Lower leg skin (tissue), 3 donors: ENCODE results near the gene DPYSL3.

Experiments
- CTCF ChIP-seq, 3 donors: fragments of 450-650 bp; IDR thresholded peaks; one replicate each; pipeline ENCODE4 v1.5.1; 2016; ENCODE audit warnings: antibody characterized with exemption in 3 of 3, mild to moderate bottlenecking in 3 of 3, moderate library complexity in 2 of 3
- POLR2A ChIP-seq, 2 donors: fragments of 450-650 bp; IDR thresholded peaks; one replicate each; pipeline ENCODE4 v1.6.1; 2016 to 2017; ENCODE audit warnings: antibody characterized with exemption in 2 of 2, mild to moderate bottlenecking in 1 of 2, moderate library complexity in 1 of 2

GRCh38 chr5:147439254-147439653 is 70.6 kb downstream of the DPYSL3 start:
- TF ChIP-seq CTCF (IDR thresholded peaks at IDR 0.05) (no peak), POLR2A (IDR thresholded peaks at IDR 0.05) (no peak)
